Kidney (tissue), 14 donors: ENCODE data around the gene STRN3. TPM values are rescaled to one million over a fixed set of nuclear protein-coding genes. Genes with fewer than 3 reads are reported as not detected.

Experiments
- DNase-seq, 5 donors: peaks; one replicate each; pipeline ENCODE4 v3.0.0-alpha.2; 2013 to 2020
- FAIRE-seq: peaks from 2 replicates; lab custom pipeline; 2012; peaks lifted over from hg19 to GRCh38; lab: Jason Lieb, UNC
- H3K27ac ChIP-seq, 2 donors: one replicate each; pipeline ENCODE4 v1.7.0; 2013; ENCODE audit warnings: low read depth in 2 of 2, low read length in 2 of 2, inconsistent platforms in 1 of 2
- H3K27me3 ChIP-seq: one replicate; pipeline ENCODE4 v1.7.1; 2013; ENCODE audit warnings: low read length, inconsistent platforms; ENCODE audit not compliant: control insufficient read depth, insufficient read depth
- H3K36me3 ChIP-seq, 3 donors: one replicate each; pipeline versions ENCODE4 v1.7.0 to v1.7.1; 2013; ENCODE audit warnings: low read length in 3 of 3, control low read depth in 1 of 3, inconsistent platforms in 1 of 3; ENCODE audit not compliant: insufficient read depth in 3 of 3, control insufficient read depth in 2 of 3
- H3K4me1 ChIP-seq, 3 donors: one replicate each; pipeline versions ENCODE4 v1.7.0 to v1.7.1; 2013; ENCODE audit warnings: low read length in 3 of 3, inconsistent platforms in 1 of 3, low read depth in 1 of 3; ENCODE audit not compliant: control insufficient read depth in 2 of 3, insufficient read depth in 2 of 3
- H3K4me3 ChIP-seq, 3 donors: one replicate each; pipeline versions ENCODE4 v1.7.0 to v1.8.1; 2013; ENCODE audit warnings: low read length in 3 of 3, control low read depth in 1 of 3, inconsistent platforms in 1 of 3
- H3K9ac ChIP-seq, 3 donors: one replicate each; pipeline versions ENCODE4 v1.7.0 to v1.7.1; 2013; ENCODE audit warnings: low read length in 3 of 3, control low read depth in 1 of 3, inconsistent platforms in 1 of 3
- H3K9me3 ChIP-seq, 3 donors: one replicate each; pipeline versions ENCODE4 v1.7.0 to v1.7.1; 2013; ENCODE audit warnings: low read length in 3 of 3, control low read depth in 1 of 3, inconsistent platforms in 1 of 3; ENCODE audit not compliant: control insufficient read depth in 2 of 3, insufficient read depth in 1 of 3
- CTCF ChIP-seq: IDR thresholded peaks from 3 replicates; pipeline ENCODE4 v1.5.1; 2012; ENCODE audit warnings: mild to moderate bottlenecking, moderate library complexity, borderline replicate concordance; ENCODE audit not compliant: insufficient read depth; ENCODE audit errors: extremely low read depth
- intact Hi-C: fragments of 100-400 bp; cut with DNase I; formaldehyde crosslinking; loops from one replicate; pipeline ENCODE4 v1.11.1; 2022
- polyA plus RNA-seq: library from polyadenylated mRNA; stranded (reverse); fragments of 350-450 nt; fragmentation: Illumina TruSeq; extraction: RNeasy Lipid Tissue Mini Kit (QIAGEN cat#74804); gene quantifications from one replicate; pipeline ENCODE4 v1.2.3, GENCODE V29; 2014; ENCODE audit warnings: low read depth, low replicate concordance; ENCODE audit not compliant: insufficient read depth
- total RNA-seq: library from RNA; stranded (reverse); fragmentation: NEBNext Ultra II Directional; extraction: Animal tissue kit (Norgen Biotek cat#: 25700); gene quantifications from one replicate; pipeline ENCODE4 v1.2.1, GENCODE V29; 2021
- donor health status: control.
- donor health status: control.
- donor health status: control.
- donor health status: control.
- donor health status: control.
- donor health status: DM: yes; HTN: yes; CAD: no.
- donor health status: Normal renal cell carcinoma (clear cell type).

STRN3 gene
- total and polyA plus RNA-seq, 2 donors from 2014 or later = 10.6 to 52.9 TPM

GRCh38 chr14:30893819-30894218 lies 132.4 kb downstream of the STRN3 start:
- Histone ChIP-seq H3K9ac (no peak overlapping the region), H3K4me3 (no peak overlapping the region), H3K4me1 (no peaks in the 10 kb centered on the region), H3K36me3 (peaks cover 3 to 14% (median 7%) of the 10 kb centered on the region in 3 donors), H3K9me3 (no peaks in the 10 kb centered on the region), H3K27me3 (no peaks in the 10 kb centered on the region), H3K27ac (no peak overlapping the region)
- intact Hi-C loops = no loop called here
- no peak for TF ChIP-seq CTCF
- no peak for DNase-seq
- FAIRE-seq = no peak

- FAIRE-seq = no peak
- H3K4me1 ChIP-seq = no peaks in the 10 kb centered on the region
- no peak for TF ChIP-seq CTCF
- no peak overlapping the region for H3K27ac ChIP-seq
- no peaks in the 10 kb centered on the region for H3K36me3 ChIP-seq
- intact Hi-C loops = no loop called here
- H3K27me3 ChIP-seq = no peaks in the 10 kb centered on the region
- no peaks in the 10 kb centered on the region for H3K9me3 ChIP-seq
- no peak overlapping the region for H3K4me3 ChIP-seq
- no peak for DNase-seq
- no peak overlapping the region for H3K9ac ChIP-seq
Observed at GRCh38 chr14:30889244-30889594, 137.0 kb downstream of the STRN3 start.

- no peak for TF ChIP-seq CTCF
- Histone ChIP-seq H3K27ac (no peak overlapping the region), H3K36me3 (no peaks in the 10 kb centered on the region), H3K9ac (no peak overlapping the region), H3K9me3 (no peaks in the 10 kb centered on the region), H3K4me1 (no peaks in the 10 kb centered on the region), H3K27me3 (no peaks in the 10 kb centered on the region), H3K4me3 (no peak overlapping the region)
- intact Hi-C loops = no loop called here
- DNase-seq (no peak), FAIRE-seq (no peak)
Observed at GRCh38 chr14:30888480-30889243, 137.5 kb downstream of the STRN3 start.
